Neural progenitor cell (in vitro differentiated cells): ENCODE measurements around the gene ERGIC1.

Experiments used
- CTCF ChIP-seq: fragments of 200-600 bp; sonication (generic); IDR thresholded peaks from 2 replicates; pipeline ENCODE4 v1.5.1; 2017; ENCODE audit warnings: antibody characterized with exemption, mild to moderate bottlenecking
- EZH2 ChIP-seq: fragments of 200-600 bp; sonication (generic); IDR thresholded peaks from 2 replicates; pipeline ENCODE4 v1.6.1; 2017; ENCODE audit warnings: antibody characterized with exemption, mild to moderate bottlenecking, moderate library complexity
- EZH2phosphoT487 ChIP-seq: fragments of 200-600 bp; sonication (generic); IDR thresholded peaks from 2 replicates; pipeline ENCODE4 v1.6.1; 2017; ENCODE audit warnings: antibody characterized with exemption

DNA sequence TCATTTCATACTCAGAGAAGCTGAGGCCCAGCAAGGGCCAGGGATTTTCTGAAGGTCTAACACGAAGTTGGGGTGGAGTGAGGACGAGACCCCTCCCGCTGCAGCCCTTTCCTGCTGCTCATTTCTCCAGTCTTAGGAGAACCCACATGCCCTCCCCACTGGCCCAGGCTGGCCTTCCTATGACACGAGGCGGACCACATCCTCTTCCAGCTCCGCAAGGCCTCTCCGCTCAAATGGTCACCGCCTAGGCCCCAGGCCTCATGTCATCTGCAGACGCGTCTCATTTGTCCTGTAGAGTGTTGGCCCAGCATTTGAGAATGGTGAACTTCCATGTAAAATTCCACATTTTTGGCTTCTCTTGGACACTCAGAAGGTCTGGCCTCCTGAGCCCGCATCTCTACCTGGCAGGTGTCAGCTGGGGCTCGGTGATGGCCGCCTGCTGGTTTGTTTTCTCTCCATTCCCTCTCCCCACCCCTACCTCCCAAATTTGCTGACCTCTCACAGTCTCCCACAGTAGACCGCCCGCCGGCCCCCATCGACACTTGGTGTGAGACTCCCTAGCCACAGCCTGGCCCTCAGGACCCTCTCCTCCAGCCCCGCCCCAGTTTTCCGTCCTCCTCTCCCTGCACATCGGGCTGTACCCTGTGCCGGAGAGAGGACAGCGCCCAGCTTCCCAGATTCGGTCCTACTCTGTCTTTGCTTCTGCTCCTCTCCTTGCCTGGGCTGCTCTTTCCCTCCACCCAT, 51.7 kb downstream of the ERGIC1 start:
- TF ChIP-seq CTCF = no peak
- no peak for TF ChIP-seq EZH2phosphoT487
- no peak for TF ChIP-seq EZH2
